Measurements from ENCODE around the gene GRK5.
A peak's percentile ranks its signal among the peaks of the same experiment; 100 is the strongest.

Gene GRK5

DNA sequence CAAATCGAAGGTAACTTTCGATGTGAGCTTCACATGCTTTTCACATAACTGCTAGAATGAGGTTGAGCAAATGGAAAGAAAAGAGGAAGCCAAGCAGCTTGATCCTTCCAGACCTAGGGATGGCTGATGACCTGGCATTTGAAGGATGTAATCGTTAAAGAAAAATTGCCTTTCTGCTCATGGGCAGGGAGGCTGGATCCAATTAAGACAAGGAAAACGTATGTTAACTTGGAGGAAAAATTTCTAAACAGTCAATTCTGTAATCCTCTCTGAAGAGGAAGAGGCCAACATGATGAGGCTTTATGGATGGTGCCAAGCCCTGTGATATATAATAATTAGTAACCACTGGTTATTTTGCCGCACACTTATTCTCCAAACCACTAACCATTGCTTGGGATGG, 12.5 kb downstream of the GRK5 start:
- no peaks in the 10 kb centered on the region for H3K36me3 ChIP-seq (ENCODE audit: control insufficient read depth in 1 of 2, insufficient read depth in 2 of 2, low read length in 2 of 2)
- H4K12ac ChIP-seq (ENCODE audit: low read depth, low read length) = no peak overlapping the region
- H2BK5ac ChIP-seq (ENCODE audit: low read depth, low read length, poor library complexity) = no peak overlapping the region
- no peak overlapping the region for H2AK5ac ChIP-seq (ENCODE audit: low read length)
- H3K18ac ChIP-seq (ENCODE audit: low read length) = no peak overlapping the region
- H3K23ac ChIP-seq (ENCODE audit: low read length) = no peak overlapping the region
- H3K79me1 ChIP-seq (ENCODE audit: low read length) = no peaks in the 10 kb centered on the region
- H3K27me3 ChIP-seq (ENCODE audit: insufficient read depth, low read length) = no peaks in the 10 kb centered on the region
- H3K14ac ChIP-seq (ENCODE audit: low read length) = no peak overlapping the region
- H3K9ac ChIP-seq (ENCODE audit: low read length) = no peak overlapping the region
- WGBS (ENCODE audit: extremely low coverage, insufficient coverage, insufficient read length) = no CpG with 5 or more reads among the region's 5 CpGs
- H3K79me2 ChIP-seq (ENCODE audit: control insufficient read depth, insufficient read depth, low read length, poor library complexity) = no peaks in the 10 kb centered on the region
- H2AFZ ChIP-seq (ENCODE audit: insufficient read depth, low read length, poor library complexity) = no peak overlapping the region
- no peak overlapping the region for H4K91ac ChIP-seq (ENCODE audit: low read depth, low read length)
- no peaks in the 10 kb centered on the region for H3K9me3 ChIP-seq (ENCODE audit: insufficient read depth, low read depth, low read length)
- no peak for DNase-seq
- no peaks in the 10 kb centered on the region for H3K4me1 ChIP-seq (ENCODE audit: control insufficient read depth in 1 of 2, insufficient read depth in 2 of 2, low read length in 2 of 2)
- H4K8ac ChIP-seq (ENCODE audit: low read depth, low read length) = no peak overlapping the region
- H3K4ac ChIP-seq (ENCODE audit: low read depth, low read length) = no peak overlapping the region
- no peak overlapping the region for H3K27ac ChIP-seq (ENCODE audit: low read depth, low read length)
- H3K4me3 ChIP-seq (ENCODE audit: low read depth, low read length) = no peak overlapping the region
- H2BK12ac ChIP-seq (ENCODE audit: low read length) = no peak overlapping the region
- no peak overlapping the region for H3K4me2 ChIP-seq (ENCODE audit: low read length)
- no peak overlapping the region for H2BK120ac ChIP-seq (ENCODE audit: insufficient read depth, low read length, poor library complexity)

- no peak overlapping the region for H3K9ac ChIP-seq (ENCODE audit: low read length)
- H2AK5ac ChIP-seq (ENCODE audit: low read length) = no peak overlapping the region
Observed at GRCh38 chr10:119221201-119221600, 13.8 kb downstream of the GRK5 start.

GRCh38 chr10:119221666-119222065, 14.3 kb downstream of the GRK5 start:
- H2BK12ac ChIP-seq (ENCODE audit: low read length) = no peak overlapping the region
- H3K9me3 ChIP-seq (ENCODE audit: insufficient read depth, low read depth, low read length) = no peaks in the 10 kb centered on the region
- no peaks in the 10 kb centered on the region for H3K27me3 ChIP-seq (ENCODE audit: insufficient read depth, low read length)
- no CpG with 5 or more reads among the region's 1 CpG for WGBS (ENCODE audit: extremely low coverage, insufficient coverage, insufficient read length)
- H3K27ac ChIP-seq (ENCODE audit: low read depth, low read length) = no peak overlapping the region
- H4K8ac ChIP-seq (ENCODE audit: low read depth, low read length) = no peak overlapping the region
- H3K23ac ChIP-seq (ENCODE audit: low read length) = no peak overlapping the region
- H3K79me1 ChIP-seq (ENCODE audit: low read length) = no peaks in the 10 kb centered on the region
- H3K4me1 ChIP-seq (ENCODE audit: control insufficient read depth in 1 of 2, insufficient read depth in 2 of 2, low read length in 2 of 2) = no peaks in the 10 kb centered on the region
- H3K4ac ChIP-seq (ENCODE audit: low read depth, low read length) = no peak overlapping the region
- H2BK120ac ChIP-seq (ENCODE audit: insufficient read depth, low read length, poor library complexity) = no peak overlapping the region
- no peak overlapping the region for H4K12ac ChIP-seq (ENCODE audit: low read depth, low read length)
- H2AK5ac ChIP-seq (ENCODE audit: low read length) = no peak overlapping the region
- no peaks in the 10 kb centered on the region for H3K36me3 ChIP-seq (ENCODE audit: control insufficient read depth in 1 of 2, insufficient read depth in 2 of 2, low read length in 2 of 2)
- H3K14ac ChIP-seq (ENCODE audit: low read length) = no peak overlapping the region
- no peak overlapping the region for H2AFZ ChIP-seq (ENCODE audit: insufficient read depth, low read length, poor library complexity)
- H3K4me2 ChIP-seq (ENCODE audit: low read length) = no peak overlapping the region
- H3K9ac ChIP-seq (ENCODE audit: low read length) = no peak overlapping the region
- no peaks in the 10 kb centered on the region for H3K79me2 ChIP-seq (ENCODE audit: control insufficient read depth, insufficient read depth, low read length, poor library complexity)
- no peak overlapping the region for H2BK5ac ChIP-seq (ENCODE audit: low read depth, low read length, poor library complexity)
- H3K18ac ChIP-seq (ENCODE audit: low read length) = no peak overlapping the region
- no peak overlapping the region for H3K4me3 ChIP-seq (ENCODE audit: low read depth, low read length)
- peak in 1 of 2 donors; percentile 6 for DNase-seq
- H4K91ac ChIP-seq (ENCODE audit: low read depth, low read length) = no peak overlapping the region

More at GRCh38 chr10:119221201-119221600, 13.8 kb downstream of the GRK5 start:
- H2AFZ ChIP-seq (ENCODE audit: insufficient read depth, low read length, poor library complexity) = no peak overlapping the region
- H3K4me1 ChIP-seq (ENCODE audit: control insufficient read depth in 1 of 2, insufficient read depth in 2 of 2, low read length in 2 of 2) = no peaks in the 10 kb centered on the region
- H3K9me3 ChIP-seq (ENCODE audit: insufficient read depth, low read depth, low read length) = no peaks in the 10 kb centered on the region
- no peak overlapping the region for H2BK120ac ChIP-seq (ENCODE audit: insufficient read depth, low read length, poor library complexity)
- H3K79me2 ChIP-seq (ENCODE audit: control insufficient read depth, insufficient read depth, low read length, poor library complexity) = no peaks in the 10 kb centered on the region
- no peak overlapping the region for H3K23ac ChIP-seq (ENCODE audit: low read length)
- no peak overlapping the region for H2BK12ac ChIP-seq (ENCODE audit: low read length)
- H3K4ac ChIP-seq (ENCODE audit: low read depth, low read length) = no peak overlapping the region
- WGBS (ENCODE audit: extremely low coverage, insufficient coverage, insufficient read length) = no CpG with 5 or more reads among the region's 4 CpGs
- H4K91ac ChIP-seq (ENCODE audit: low read depth, low read length) = no peak overlapping the region
- no peak overlapping the region for H2BK5ac ChIP-seq (ENCODE audit: low read depth, low read length, poor library complexity)
- H3K18ac ChIP-seq (ENCODE audit: low read length) = no peak overlapping the region
- H3K4me2 ChIP-seq (ENCODE audit: low read length) = no peak overlapping the region
- H3K27me3 ChIP-seq (ENCODE audit: insufficient read depth, low read length) = no peaks in the 10 kb centered on the region
- H4K8ac ChIP-seq (ENCODE audit: low read depth, low read length) = no peak overlapping the region
- H3K27ac ChIP-seq (ENCODE audit: low read depth, low read length) = no peak overlapping the region
- H3K4me3 ChIP-seq (ENCODE audit: low read depth, low read length) = no peak overlapping the region
- no peak overlapping the region for H3K14ac ChIP-seq (ENCODE audit: low read length)
- no peaks in the 10 kb centered on the region for H3K79me1 ChIP-seq (ENCODE audit: low read length)
- H4K12ac ChIP-seq (ENCODE audit: low read depth, low read length) = no peak overlapping the region
- no peaks in the 10 kb centered on the region for H3K36me3 ChIP-seq (ENCODE audit: control insufficient read depth in 1 of 2, insufficient read depth in 2 of 2, low read length in 2 of 2)
- peak in 1 of 2 donors; percentile 22 for DNase-seq

DNA sequence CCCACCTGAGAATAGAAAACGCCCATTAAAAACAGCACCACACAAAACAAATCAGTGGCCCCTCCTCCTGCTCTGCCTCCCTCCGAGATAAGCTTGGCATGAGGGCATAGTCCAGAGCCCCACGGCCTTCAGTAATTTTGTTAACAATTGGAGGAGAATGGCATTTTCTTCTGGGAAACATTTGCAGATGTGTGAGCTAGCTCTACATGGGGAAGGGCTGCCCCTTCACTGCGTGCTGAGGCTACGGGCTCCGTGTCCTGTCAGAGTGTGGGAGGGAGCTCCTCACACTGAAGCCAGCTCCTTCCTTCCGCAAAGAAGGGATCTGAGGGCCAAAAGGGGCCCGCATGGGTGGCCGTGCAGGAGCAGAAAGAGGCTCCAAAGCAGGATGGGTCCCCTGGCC, 15.2 kb downstream of the GRK5 start:
- H3K14ac ChIP-seq (ENCODE audit: low read length) = no peak overlapping the region
- no peaks in the 10 kb centered on the region for H3K4me1 ChIP-seq (ENCODE audit: control insufficient read depth in 1 of 2, insufficient read depth in 2 of 2, low read length in 2 of 2)
- H3K9ac ChIP-seq (ENCODE audit: low read length) = no peak overlapping the region
- H2BK120ac ChIP-seq (ENCODE audit: insufficient read depth, low read length, poor library complexity) = no peak overlapping the region
- no peak overlapping the region for H3K23ac ChIP-seq (ENCODE audit: low read length)
- H3K18ac ChIP-seq (ENCODE audit: low read length) = no peak overlapping the region
- no peak overlapping the region for H4K91ac ChIP-seq (ENCODE audit: low read depth, low read length)
- no peak overlapping the region for H2BK12ac ChIP-seq (ENCODE audit: low read length)
- H4K12ac ChIP-seq (ENCODE audit: low read depth, low read length) = no peak overlapping the region
- no peak overlapping the region for H3K27ac ChIP-seq (ENCODE audit: low read depth, low read length)
- H3K4me3 ChIP-seq (ENCODE audit: low read depth, low read length) = no peak overlapping the region
- no peaks in the 10 kb centered on the region for H3K79me2 ChIP-seq (ENCODE audit: control insufficient read depth, insufficient read depth, low read length, poor library complexity)
- H4K8ac ChIP-seq (ENCODE audit: low read depth, low read length) = no peak overlapping the region
- H3K9me3 ChIP-seq (ENCODE audit: insufficient read depth, low read depth, low read length) = no peaks in the 10 kb centered on the region
- no CpG with 5 or more reads among the region's 9 CpGs for WGBS (ENCODE audit: extremely low coverage, insufficient coverage, insufficient read length)
- H2AFZ ChIP-seq (ENCODE audit: insufficient read depth, low read length, poor library complexity) = no peak overlapping the region
- H3K79me1 ChIP-seq (ENCODE audit: low read length) = no peaks in the 10 kb centered on the region
- no peaks in the 10 kb centered on the region for H3K27me3 ChIP-seq (ENCODE audit: insufficient read depth, low read length)
- no peak overlapping the region for H2BK5ac ChIP-seq (ENCODE audit: low read depth, low read length, poor library complexity)
- no peak for DNase-seq
- no peak overlapping the region for H3K4ac ChIP-seq (ENCODE audit: low read depth, low read length)
- H3K4me2 ChIP-seq (ENCODE audit: low read length) = no peak overlapping the region
- H2AK5ac ChIP-seq (ENCODE audit: low read length) = no peak overlapping the region
- no peaks in the 10 kb centered on the region for H3K36me3 ChIP-seq (ENCODE audit: control insufficient read depth in 1 of 2, insufficient read depth in 2 of 2, low read length in 2 of 2)
